Stimulated activated CD4-positive, alpha-beta T cell treated with anti-CD3 and anti-CD28 coated beads, Interleukin-4, amount 100 ng/mL, for 4 hours (primary cell): Measurements from ENCODE around the gene CD86.
"Not testable (repeated sequence)": the region's sequence is repeated elsewhere in the genome, so short reads cannot be mapped to it uniquely, and the experiment has no call there.

ENCODE experiments used
- DNase-seq, 2 experiments: peaks; one replicate each; pipeline ENCODE4 v3.0.0-alpha.2; 2020

The CD86 gene, protein sequence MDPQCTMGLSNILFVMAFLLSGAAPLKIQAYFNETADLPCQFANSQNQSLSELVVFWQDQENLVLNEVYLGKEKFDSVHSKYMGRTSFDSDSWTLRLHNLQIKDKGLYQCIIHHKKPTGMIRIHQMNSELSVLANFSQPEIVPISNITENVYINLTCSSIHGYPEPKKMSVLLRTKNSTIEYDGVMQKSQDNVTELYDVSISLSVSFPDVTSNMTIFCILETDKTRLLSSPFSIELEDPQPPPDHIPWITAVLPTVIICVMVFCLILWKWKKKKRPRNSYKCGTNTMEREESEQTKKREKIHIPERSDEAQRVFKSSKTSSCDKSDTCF

DNA sequence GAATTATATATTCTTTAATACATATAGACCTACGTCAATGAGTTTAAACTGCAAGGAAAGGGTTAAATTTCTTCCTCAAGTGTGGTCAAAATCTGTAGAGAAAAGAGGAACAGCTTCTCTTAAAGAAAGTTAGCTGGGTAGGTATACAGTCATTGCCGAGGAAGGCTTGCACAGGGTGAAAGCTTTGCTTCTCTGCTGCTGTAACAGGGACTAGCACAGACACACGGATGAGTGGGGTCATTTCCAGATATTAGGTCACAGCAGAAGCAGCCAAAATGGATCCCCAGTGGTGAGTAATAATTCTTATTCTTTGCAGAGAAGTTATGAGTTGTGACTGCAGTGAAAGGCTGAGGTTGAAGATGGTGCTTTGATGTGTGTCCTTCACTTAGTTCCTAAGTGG lies at the start of gene CD86:
CD86 (plus strand) TSS at position 148 of the 400 bp plus-strand sequence; CDS start at position 276, 128 bp downstream.
- DNase-seq: no peak

- no peak for DNase-seq
These were observed 48.9 kb upstream of the CD86 start for GRCh38 chr3:122006267-122006666.

DNA sequence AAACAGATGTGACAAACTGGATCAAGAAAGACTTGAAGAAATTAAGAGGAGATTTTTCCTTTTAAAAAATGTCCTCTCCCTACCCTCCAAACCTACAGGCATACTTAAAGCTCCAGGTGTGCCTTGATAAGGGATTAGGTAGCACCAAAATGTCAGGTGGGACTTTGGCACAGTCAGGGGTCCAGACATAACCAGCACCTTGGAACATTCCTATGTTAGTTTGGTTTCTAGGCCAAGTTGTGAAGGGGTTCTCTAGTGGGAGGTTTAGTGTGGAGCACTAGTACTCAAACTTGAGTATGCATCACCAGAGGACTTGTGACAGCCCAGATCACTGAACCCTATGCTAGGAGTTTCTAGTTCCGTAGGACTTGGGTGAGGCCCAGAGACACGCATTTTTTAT lies 47.0 kb upstream of the CD86 start:
- DNase-seq: no peak

- DNase-seq: no peak
These were observed 44.7 kb upstream of the CD86 start for GRCh38 chr3:122010506-122010905.

DNA sequence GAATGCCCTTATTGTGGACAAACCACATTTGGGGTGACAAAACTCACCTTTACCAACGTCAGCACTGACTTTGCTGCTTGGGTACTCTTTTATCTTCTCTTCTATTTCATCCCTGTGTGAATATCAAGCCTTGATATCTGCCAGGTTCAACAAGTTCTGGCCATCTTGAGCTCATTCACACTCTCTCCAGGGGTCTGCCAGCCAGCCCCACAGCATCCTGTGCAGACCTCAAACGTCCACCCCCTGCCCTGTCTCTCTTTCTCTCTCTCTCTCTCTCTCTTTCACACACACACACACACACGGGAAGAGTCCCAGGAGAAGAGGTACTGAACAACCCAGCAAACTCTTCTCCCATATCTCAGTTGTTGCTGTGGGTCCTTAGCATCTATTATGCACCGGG lies 43.8 kb upstream of the CD86 start:
- DNase-seq: no peak

DNA sequence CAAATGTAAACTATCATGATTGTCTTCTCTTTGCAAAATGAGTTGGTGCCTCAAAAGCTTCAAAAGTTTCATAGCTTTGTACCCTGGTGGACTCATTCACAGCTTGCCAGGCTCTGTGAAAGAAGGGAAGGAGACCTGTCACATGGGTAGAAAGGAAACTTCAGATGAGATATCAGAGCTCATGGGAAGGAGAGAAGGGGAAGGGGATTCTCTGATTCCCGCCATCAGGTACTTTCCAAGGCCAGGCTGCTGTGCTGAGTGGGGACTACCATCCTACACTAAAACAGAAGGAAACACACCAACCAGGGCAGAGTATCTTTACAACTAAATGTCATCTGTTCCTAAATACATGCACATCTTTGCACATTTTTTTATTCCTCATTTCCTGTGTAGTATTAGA lies 42.3 kb upstream of the CD86 start:
- DNase-seq: no peak

GRCh38 chr3:122013448-122013925 lies 41.7 kb upstream of the CD86 start:
- no peak for DNase-seq

DNA sequence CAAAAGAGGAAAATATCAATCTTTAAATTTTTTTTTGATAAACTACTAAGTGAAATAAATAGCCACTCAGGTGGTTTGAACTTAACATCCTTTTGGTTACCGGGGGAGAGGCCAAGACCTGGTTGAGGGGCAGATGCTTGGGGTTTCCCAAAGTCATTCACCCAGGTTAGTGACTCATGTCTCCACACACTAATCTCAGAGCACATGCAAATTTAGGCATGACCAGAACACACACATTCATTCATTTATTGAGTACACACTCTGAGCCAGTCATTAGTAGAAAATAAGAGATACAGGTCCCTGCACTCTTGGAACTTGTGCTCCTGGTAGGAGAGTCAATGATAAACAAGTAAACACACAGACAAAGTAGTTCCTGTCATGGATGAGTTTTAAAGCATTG lies 40.4 kb upstream of the CD86 start:
- no peak for DNase-seq

- no peak for DNase-seq
These were observed 35.7 kb upstream of the CD86 start for GRCh38 chr3:122019493-122019892.

GRCh38 chr3:122021037-122021436 lies 34.1 kb upstream of the CD86 start:
- no peak for DNase-seq

DNA sequence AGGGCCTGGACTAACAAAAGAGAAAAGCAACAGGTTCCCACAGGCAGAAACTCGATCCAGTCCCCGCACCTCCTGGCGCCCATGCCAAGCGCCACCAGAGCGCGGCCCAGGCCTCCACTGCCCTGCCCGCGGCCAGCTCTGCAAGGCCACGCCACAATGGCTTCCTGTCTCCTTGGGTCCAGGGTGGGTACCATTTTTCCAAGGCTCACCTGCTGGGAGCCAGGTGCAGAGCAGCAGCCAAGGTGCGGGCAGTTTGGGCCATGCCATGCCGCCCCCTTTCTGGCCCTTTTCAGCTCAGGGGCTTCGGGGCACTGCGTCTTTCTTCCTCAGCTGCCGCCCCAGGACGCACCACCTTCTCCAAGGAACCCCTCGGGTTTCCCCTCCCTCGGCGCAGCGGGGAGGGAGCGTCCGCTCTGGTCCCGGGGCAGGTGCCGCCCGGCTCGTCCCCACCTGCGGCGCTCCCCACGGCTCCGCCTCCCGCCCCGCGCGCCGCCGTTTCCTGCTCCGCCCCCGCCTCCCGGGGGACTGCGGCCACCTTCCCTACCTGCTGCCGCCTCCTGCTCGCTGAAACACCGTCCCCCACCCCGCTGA lies 33.3 kb upstream of the CD86 start, which contains the start of gene ILDR1:
ILDR1 (minus strand) TSS at position 437 of the 591 bp plus-strand sequence; CDS start at position 267, 170 bp downstream.
- peak in 1 of 2 experiments; percentile 1 for DNase-seq

DNA sequence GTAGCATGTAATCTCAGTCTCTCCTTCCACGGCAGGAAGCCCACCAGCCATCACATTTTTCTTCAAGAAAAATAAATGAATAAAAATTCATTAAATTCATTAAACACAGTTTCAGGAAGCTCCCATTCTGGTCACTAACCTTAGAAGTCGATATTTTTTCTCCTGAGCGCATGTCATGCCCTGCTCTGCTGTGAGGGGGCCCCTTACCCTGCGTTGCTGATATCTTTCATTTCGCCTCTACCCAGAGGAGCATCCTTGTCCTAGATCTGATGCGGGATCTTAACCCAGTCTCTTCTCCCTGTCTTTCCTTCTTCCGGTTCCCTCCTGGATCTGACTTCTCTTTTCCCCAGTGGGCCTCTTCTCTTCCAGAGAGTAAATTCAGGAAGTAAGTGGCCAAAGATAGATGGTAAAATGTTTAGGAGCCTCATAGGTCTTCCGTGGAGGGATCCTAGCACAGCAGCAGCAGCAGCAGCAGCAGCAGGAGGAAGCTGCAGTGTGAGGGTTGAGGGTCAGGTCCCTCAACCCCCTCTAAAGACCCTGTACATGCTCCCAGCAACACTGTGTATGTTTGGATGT lies 31.7 kb upstream of the CD86 start:
- no peak for DNase-seq

- DNase-seq: no peak
These were observed 30.4 kb upstream of the CD86 start for GRCh38 chr3:122024800-122025199.

DNA sequence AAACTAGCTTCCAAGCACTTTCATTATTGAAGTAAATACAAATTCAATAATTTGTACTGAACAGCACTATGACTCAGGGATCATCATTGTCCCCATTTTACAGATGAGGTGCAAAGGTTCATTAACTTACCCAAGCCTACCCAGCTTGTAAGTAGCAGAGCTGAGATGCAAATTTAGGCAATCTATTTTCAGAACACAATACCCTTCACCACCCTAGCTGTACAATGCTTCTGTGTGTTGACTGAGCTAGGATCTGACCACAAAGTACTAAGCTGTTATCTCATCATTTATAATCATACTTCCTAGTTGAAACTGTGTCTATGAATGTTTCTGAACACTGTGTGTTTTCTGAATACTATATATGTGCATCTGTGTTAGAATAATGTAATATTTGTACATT lies 29.9 kb upstream of the CD86 start:
- no peak for DNase-seq

DNA sequence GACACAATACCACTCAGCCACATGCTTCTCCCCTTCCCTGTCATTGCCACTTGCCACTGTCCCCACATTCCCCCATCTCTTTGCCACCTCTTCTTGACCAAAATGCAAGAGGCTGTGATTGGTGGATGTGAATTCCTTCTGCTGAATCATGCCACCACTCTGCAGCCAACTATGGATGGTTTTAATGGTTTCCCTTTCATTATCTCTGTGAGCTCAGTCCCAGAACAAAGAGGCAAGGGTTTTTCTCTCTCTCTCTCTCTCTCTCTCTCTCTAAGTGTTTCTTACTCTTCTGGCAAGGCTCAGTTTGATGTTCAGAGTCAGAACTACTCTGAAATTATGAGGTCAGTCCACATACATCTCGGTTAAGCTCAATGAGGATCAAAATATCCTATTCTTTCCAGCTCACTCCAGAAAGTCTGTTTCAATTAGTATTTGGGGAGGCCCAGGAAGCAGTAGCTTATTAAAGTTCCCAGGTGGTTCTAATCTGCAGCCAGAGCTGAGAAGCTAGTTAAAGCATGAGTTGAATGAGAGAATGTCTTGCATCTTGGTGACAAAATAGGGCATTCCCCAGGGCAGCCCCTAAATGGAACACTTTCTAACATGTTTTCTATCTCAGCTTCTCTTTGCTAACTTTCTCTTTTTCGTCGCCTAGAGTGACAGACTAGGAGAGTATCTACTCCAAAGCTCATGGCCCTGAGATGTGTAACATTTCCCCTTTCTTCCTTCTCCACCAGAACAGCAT lies 24.6 kb upstream of the CD86 start:
- no peak for DNase-seq

DNA sequence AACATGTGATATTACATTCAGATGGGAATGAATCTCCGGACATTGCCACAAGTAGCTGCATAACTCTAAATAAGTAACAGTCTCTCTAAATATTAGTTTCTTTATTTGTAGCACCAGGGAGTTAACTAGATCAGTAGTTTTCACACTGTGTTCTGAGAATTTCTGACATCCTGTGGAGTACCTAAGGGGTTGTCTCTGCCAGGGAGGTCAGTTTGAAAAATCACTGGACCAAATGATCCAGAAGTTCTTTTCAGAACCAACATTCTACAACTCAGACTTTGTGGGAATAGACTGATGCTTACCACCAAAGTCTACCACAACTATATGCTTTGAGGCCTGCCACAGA lies 24.1 kb upstream of the CD86 start:
- no peak for DNase-seq

DNA sequence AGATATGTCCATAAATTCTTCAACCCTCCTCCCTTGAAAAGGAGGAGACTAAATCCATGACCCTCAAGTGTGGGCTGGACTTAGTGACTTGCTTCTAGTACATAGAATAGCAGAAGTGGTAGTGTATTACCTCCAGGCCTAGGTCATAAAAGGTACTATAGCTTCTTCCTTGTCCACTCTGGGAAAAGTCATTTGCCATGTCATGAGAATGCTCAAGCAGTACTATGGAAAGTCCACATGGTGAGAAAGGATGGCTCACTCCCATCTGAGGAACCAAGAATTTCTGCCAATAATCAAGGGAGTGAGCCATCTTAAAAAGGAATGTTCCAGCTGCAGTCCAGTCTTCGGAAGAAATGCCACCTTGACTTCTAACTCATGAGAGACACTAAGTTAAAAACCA lies 22.6 kb upstream of the CD86 start:
- DNase-seq: no peak

GRCh38 chr3:122033023-122033422 lies 22.1 kb upstream of the CD86 start:
- DNase-seq: no peak

DNA sequence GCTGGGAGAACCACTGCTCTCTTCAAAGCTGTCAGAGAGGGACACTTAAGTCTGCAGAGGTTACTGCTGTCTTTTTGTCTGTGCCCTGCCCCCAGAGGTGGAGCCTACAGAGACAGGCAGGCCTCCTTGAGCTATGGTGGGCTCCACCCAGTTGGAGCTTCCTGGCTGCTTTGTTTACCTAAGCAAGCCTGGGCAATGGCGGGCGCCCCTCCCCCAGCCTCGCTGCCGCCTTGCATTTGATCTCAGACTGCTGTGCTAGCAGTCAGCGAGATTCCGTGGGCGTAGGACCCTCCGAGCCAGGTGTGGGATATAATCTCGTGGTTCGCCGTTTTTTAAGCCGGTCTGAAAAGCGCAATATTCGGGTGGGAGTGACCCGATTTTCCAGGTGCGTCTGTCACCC lies 7.9 kb upstream of the CD86 start:
- DNase-seq: not testable (repeated sequence)

GRCh38 chr3:122047773-122048172 lies 7.4 kb upstream of the CD86 start:
- DNase-seq: not testable (repeated sequence)

GRCh38 chr3:122052968-122053367 lies 2.2 kb upstream of the CD86 start:
- DNase-seq: no peak

- DNase-seq: no peak
These were observed 2.5 kb downstream of the CD86 start for GRCh38 chr3:122057671-122058070.

- no peak for DNase-seq
These were observed 3.1 kb downstream of the CD86 start for GRCh38 chr3:122058294-122058693.
